CD4-positive, alpha-beta T cell treated with Interleukin-21 for 1 hour (primary cell): ENCODE data around the gene STK39.
"Not testable (repeated sequence)": the region's sequence is repeated elsewhere in the genome, so short reads cannot be mapped to it uniquely, and the experiment has no call there.

Experiments
- DNase-seq: peaks from one replicate; pipeline ENCODE4 v3.0.0-alpha.2; 2020

The STK39 gene

DNA sequence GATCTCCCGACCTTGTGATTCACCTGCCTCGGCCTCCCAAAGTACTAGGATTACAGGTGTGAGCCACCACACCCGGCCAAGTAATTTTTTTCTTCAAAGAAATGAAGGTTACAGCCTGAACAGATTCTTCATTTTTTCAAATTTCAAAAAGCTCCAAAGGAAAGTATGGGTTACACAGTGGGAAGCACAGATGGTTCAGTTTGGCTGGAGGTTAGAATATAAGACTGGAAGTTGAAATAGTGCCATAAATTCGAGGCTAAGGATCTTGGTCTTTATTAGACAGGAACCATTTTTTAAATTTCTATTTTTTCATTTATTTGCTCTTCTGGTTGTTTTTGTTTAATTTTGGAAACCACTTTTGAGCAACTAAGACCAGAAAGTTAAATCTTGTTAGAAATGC lies 120.0 kb downstream of the STK39 start:
- no peak for DNase-seq

DNA sequence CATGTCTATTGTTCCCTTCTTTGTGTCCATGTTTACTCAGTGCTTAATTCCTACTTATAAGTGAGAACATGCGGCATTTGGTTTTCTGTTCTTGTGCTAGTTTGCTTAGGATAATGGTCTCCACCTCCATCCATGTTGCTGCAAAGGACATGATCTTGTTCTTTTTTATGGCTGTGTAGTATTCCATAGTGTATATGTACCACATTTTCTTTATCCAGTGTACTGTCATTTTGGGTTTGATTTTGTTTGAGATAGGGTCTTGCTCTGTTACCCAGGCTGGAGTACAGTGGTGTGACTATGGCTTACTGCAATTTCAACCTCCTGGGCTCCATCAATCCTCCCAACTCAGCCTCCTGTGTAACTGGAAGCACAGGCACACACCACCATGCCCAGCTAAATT lies 125.2 kb downstream of the STK39 start:
- DNase-seq, result not testable (repeated sequence)

DNA sequence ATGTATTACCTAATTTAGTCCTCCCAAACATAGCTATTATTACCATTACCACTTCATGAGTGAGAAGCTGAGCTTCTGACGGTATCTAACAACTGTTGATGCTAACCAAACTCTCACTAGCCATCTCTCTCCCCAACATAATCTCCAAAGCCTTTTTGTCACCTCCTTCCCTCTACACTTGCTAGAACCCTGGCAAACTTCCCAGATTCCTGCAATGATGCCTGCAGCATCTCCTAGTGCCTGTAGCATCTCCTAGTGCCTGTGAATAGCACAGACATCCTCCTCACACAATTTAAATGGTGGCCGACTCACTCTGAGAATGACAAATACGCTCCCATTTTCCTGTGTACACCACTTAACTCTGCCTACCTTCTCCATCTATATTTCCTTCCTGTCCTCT lies 126.7 kb downstream of the STK39 start:
- no peak for DNase-seq

DNA sequence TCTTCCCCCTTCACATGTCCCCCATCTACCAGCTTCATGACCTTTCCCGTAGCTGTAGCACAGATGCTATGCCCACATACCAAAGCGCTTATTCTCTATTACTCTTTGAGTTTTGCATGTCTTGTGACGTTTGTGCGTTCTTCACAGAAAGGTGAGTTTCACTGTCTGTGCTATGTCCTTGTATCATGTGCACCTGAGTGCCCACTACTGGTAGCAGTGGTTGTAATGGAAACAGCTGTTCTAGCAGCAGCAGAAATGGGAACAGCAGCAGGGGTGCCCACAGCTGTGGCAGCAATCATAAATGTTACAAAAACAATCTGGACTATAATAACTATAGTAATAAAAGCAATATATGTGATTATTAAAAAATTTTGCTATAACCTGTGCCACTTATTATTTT lies 127.1 kb downstream of the STK39 start:
- DNase-seq, result no peak

DNA sequence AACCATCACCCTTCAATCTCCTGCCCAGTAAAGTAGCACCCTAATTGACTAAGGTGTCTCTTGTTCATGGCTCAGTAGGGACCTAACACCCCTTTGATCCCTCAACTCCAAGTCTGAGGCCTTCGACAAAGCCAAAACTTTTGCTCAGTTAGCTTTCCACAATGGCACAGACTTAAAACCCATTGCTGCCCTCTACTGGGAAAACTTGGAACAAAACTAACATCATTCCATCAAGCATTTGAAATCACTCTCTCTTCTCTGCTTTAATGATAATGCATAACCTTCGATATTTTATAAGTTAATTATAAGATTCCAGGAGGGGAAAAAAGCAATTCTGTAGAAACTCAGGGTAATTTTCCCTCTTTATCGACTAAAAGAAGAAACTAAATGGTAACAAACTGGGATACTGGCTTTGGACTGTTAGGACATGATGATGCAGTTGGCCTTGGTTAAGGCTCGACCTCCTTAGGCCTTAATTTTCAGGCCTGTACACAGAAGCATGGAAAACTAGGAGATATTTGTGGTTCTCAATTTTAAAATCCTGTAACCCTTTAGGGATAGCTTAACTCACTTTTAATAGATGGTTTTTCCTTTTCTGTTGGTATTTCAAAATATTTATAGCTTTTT lies 127.8 kb downstream of the STK39 start:
- peak; percentile 43 for DNase-seq

DNA sequence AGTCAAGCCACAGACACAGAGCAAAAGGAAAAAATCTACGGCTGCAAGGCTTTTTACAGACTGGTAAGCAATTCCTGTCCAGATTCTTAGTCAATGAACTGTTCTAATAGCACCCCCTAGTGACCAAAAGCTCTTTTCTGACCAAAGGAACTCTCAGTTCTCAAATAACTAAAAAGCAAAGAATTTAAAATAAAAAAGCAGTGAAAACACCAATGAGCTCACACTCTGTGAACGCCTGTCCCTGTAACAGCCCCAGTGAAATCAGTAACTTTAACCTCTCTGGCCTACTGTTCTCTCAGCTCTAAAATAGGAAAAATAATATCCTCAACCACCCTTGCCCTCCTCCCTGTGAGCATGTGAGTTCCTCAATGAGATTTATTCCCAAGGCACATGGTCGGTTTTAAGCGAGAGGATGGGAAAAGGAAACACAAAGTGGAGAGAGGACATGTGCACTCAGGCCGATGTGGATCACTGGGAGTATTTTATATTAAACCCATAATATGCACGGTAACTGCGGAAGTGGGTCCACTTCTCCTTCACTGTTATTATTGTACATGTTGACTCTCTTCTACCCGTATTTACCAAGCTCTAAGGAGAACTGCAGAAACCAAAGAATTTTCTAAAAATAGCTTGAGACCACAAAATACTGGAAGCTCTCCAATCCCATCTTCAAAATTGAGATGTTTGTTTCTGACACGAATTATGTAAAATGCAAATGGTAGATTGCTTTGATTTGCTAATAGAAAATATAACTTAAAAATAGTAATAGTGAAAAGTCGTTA lies 128.5 kb downstream of the STK39 start:
- peak; percentile 59 for DNase-seq

DNA sequence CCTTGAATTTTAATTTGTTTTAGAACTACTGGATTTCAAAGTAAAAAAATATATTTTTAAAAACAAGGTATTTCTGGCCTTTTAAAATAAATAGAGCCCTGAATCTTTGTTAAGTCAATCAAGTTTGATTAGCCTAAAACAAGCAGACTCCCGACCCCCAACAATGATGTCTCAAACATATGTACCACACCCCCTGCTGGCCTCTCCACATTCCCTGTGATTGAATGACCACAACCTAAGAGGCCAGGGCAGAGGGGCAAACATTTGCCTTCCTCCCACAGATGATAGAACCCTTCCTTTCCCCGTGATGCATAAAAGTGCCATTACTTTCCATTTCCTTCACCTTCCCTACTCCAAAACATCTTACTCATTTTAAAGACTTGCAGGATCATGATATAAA lies 130.9 kb downstream of the STK39 start:
- DNase-seq, result no peak

DNA sequence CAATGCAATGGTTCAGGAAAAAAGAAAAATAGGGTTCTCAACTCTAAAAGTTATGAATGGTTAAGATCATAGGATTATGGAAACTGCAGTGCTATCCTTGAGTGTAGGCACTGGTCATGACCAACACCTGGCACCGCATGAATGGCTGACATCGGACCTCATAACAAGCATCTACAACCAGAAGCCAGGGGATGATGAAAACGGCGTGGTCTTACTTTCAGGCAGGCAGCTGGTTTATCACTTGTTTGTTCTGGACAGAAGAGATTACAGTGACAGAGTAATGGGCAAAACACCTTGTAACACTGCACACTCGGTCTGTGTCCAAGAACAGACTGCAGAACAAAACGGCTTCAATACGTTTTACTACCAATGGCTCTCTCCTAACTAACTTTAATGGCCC lies 132.8 kb downstream of the STK39 start:
- DNase-seq, result no peak

DNA sequence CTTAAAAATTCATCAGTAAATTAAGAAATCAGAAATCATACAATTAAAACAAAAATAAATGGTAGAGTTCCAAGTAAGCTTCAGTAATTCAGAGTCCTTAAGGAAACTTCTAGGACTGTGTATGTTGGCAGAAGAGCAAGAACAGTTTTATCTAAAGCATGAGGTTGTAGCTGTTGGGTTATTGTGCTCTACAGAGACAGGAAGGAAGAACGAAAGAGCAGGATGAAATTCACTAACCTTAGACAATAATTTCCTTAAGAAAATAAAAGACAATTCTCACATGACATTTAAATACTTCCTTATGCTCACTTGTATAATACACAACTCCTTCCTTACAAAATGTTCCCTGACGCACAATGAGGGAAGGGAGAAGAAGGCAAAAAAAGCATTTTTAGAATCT lies 133.4 kb downstream of the STK39 start:
- no peak for DNase-seq

DNA sequence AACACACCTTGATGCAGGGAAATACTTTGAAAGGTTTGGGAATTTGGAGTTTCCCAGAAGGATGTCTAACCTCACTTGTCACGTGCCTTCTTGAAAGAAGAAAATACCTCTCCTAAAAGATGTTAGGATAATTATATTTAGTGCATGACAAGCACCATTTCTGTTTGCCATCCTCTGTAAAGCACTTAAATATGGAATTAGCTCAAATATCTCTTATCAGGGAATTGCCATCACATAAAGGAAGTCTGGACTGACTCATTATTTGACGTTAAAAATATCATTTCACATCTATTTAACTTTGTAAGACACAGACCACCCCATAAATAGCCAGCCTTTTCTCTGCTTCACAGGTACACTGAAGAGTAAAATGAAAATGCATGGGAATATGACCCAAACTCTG lies 140.1 kb downstream of the STK39 start:
- no peak for DNase-seq

DNA sequence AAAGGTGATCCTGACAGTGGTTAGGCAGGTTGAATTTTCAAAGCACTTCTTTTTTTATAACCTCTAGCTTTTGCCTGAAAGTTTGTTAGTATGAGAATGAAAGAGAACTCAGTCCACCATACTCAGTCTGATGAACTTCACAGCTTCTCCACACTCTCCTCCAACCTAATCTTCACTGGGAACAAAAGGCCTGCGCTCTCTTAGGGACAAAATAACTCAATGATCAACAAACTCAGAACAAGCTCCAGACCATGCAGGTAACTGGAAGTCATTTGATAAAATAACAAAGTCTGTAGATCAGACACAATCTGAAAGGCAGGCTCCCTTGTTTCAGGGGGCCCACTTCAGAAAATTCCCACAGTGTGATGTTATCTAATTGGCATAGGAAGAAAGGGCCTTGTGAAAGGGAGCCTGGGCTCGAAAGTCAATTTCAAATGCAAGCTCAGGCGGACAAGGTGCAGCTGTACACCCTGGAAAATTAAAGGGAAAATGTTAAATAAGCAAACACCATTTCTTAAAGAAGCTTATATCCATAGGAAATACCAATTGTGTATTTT lies 142.2 kb downstream of the STK39 start:
- DNase-seq, result no peak

DNA sequence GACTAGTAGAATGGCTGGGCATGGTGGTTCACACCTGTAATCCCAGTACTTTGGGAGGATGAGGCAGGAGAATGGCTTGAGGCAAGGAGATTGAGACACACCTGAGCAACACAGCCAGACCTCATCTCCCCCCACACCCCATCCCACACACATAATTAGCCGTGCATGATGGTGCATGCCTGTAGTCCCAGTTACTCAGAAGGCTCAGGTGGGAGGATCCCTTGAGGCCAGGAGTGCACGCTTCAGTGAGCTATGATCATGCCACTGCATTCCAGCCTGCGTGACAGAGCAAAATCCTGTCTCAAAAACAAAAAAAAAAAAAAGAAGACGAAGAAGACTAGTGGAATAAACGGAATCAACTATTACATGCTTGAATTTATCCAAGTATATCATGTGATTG lies 150.0 kb downstream of the STK39 start:
- no peak for DNase-seq

DNA sequence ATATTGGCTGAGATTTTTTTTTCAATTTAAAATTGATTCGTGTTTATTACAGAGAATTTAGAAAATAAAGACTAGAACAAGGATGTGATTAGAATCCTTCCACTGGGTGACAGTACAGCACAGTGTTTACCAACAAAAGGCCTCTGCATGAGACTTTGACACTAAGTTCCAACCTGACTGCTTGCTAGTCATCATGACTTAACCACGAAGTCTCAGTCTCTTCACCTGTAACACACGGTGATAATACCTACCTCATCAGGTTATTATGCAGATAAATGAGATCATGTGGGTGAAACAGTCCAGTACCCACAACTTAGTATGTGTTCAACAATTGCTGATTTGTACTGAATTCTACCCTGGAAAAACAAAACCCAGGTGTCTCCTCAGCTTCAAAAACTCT lies 151.2 kb downstream of the STK39 start:
- no peak for DNase-seq

DNA sequence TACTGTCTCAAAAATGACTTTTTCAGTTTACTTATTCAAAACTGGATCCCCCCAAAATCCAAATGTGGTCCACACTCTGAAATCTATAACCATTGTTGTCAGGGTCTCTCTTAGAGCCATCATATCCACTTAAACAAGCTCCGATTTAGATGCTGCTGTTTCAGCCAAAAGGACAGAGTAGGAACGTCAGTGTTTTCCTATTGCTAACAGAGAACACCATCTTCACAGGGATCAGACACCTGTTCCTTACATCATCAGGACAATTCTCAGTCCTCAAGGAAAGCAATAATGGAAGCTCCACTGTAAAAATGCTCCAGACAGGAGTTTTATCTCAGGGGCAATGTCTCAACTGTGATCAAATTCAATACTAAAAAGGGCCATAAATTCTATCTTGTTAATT lies 155.4 kb downstream of the STK39 start:
- DNase-seq, result no peak

DNA sequence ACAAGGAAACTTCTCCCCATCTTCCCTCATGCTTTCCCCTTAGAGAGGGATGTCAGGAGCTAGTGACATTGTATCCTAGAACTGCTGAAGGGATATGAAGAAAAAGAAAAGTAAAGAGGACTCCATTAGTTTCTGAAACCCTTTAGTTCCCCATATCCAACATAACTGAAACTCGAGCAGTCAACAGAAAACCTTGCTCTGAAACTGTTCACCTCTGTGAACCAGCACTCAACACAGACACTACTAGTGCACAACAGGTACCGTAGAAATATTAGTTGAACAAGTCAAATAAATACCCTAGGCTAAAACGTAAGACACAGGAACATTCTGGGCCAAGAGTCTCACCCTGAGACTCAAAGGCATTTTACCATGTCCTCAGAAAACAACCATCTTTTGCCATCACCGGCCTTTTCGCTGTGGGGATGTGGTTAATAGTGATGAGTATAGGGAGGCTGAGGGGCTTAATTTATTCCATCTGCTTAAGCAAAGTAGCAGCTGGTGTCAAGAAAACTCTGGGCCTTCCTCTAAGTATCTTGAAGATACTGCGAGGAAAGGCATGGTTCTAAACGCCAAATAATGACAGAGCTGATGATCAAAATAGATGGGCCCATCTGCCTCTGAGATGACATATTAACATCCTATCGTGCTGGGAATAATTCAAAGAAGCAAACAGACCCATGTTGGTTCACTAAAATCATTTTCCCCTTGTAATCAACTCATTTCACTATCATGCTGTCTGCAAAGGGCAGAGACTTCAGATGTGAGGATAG lies 156.8 kb downstream of the STK39 start:
- DNase-seq, result no peak

DNA sequence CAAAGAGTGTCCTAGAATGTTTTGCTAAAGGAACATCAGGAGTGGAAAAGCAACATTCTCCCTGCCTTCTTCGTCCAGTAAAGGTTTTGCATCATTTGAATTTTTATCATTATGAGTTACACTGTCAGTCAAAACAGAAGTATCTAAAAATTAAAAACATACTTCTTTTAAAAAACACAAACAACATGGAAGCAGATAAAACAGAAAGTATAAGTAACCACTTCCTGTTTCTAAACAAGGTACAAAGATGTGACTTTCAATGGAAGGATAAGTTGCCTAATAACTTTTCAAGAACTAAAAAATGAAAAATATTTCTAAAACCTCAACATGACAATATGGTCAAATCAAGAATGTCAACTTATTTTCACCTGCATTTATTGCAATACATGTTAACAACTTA lies 158.2 kb downstream of the STK39 start:
- no peak for DNase-seq

DNA sequence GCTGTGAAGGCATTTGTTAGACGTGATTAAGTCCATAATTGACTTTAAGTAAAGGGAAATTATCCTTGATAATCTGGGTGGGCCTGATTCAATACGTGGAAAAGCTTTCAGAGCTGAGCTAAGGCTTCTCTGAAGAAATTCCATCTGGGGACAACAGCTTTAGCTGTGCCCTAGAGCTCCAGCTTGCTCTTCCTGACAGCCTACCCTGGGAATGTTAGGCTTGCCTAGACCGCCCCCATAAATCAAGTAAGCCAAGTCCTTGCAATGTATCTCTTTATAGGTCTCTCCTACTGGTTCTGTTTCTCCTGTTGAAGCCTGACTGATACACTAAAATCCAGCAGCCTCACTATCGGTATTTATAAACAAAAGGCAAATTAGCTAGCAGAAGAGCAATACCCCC lies 160.0 kb downstream of the STK39 start:
- DNase-seq, result no peak

DNA sequence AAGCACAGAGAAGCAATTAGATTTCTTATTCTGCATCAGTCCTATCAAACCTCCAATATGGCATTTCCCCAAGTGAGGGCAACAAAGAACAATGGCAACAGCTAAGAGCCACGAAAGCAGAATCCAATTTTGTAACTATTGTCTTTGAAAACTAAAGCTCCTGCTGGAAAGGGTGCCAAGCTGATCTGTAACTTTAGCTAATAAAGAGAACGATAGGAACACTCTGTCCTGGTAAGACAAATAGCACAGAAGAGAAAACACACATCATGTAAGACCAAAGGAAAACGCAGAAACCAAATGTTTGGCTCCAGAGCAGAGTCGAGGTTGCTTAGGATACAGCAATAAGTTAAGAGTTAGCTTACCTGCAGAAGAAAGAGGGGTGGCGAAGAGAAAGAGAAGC lies 160.5 kb downstream of the STK39 start:
- DNase-seq, result no peak

DNA sequence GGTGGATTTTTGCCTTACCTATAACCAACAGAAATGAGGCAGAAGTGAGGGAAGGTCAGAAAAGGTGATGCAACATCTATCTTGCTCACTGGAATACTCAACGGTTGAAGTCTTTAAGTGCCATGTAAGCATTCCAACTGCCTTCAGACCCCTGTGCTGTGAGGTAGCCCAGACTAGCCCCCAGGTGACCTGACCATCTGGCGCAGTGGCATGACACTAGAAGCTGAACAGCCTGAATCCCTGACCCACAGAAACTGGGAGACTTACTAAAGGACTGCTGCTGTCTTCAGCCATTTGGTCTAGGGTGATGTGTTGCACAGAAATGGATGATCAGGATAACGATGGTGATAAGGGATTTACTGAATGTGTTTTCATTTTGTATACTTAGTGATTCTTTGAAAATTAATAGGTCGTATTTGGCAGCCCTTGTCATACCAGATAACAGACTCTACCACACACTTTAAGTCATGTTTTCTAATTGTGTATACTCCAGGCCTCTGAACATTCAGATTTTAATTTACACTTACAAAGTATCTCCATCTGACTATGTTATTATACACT lies 161.5 kb downstream of the STK39 start:
- no peak for DNase-seq

DNA sequence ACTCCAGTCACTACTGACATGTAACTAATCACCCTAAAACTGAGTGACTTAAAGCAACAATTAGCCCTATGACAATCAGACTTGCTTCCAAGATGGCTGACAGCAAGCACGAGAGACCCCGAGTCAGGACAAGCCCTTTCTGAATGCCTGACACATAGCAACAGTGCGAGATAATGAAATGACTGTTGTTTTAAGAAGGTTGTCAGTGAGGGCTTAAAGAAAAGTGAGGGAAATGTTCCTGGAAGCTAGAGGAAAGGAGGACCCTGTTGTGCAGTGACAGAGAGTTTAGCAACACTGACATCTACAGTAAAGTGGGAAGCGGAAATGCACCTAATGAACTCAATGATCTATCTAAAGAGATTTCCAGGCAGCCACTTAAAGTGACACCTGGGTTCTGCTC lies 163.1 kb downstream of the STK39 start:
- DNase-seq, result no peak

DNA sequence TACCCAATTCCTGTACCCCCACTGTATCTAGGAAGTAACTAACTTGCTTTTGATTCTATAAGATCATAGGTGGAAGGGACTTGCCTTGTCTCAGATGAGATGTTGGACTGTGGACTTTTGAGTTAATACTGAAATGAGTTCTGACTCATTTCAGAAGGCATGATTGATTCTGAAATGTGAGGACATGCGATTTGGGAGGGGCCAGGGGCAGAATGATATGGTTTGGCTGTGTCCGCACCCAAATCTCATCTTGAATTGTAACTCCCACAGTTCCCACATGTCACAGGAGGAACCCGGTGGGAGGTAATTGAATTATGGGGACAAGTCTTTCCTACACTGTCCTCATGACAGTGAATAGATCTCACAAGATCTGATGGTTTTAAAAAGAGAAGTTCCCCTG lies 165.9 kb downstream of the STK39 start:
- DNase-seq, result not testable (repeated sequence)

DNA sequence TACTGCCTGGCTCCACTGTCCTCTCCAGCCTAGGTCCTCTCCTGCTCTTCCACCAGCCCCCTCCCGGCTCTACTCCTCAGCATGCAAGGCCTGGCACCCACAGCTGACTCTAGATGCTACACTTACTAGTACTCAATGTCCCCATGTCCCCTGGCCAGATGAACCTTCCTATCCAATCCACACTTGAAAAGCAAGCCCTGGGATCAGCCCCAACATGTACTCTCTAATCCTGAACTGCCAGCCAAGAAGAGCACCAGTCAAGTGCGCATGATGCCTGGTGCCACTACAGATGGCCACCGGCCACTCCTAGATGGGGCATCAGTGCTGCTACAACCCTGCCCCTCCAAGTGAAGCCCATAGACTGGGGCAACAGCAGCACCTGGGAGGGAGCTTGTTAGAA lies 168.2 kb downstream of the STK39 start:
- no peak for DNase-seq

DNA sequence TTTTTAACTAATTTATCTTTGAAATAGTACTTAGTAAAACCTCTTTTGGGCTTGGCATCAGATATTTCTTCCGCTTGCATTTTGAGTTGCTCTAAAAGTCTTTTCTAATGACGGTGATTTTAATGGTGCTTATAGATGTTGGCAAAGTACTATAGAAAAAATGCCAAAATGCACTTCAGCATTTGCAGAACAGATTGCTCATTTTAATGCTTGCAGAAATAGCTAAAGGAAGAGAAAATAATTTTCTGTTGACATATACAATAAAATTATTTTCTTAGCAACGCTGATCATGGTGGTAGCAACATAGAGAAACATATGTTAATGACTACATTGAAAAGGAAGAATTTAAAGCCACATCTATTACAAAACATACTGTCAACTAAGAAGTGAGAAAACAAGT lies 170.7 kb downstream of the STK39 start:
- no peak for DNase-seq

DNA sequence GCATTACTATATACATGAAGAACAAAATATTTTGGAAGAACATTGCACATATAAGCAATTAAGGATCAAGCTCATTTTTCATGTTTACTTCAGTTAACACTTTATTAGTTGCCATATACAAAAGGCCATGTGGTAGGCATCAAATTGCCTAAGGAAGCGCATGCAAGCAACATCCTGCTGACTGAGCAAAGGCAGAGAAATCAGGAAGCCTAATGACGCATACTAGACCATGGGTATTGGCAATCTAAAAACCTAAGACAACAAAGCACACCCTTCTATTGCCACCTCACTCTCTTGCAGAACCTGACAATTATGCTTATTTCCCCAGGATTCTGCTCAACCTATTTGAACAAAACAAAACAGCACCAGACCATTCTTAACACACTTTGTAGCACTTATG lies 171.9 kb downstream of the STK39 start:
- no peak for DNase-seq
